Cardiac septum (tissue), 1 donor: ENCODE data around the gene BMP10. TPM values are rescaled to one million over a fixed set of nuclear protein-coding genes. Genes with fewer than 3 reads are reported as not detected.
A peak's percentile ranks its signal among the peaks of the same experiment; 100 is the strongest.

Experiments
- DNase-seq: peaks from one replicate; pipeline ENCODE4 v3.0.0-alpha.2; 2020; ENCODE audit warnings: low spot score
- intact Hi-C: fragments of 100-400 bp; cut with DNase I; formaldehyde crosslinking; loops from one replicate; pipeline ENCODE4 v1.14.0; 2022
- total RNA-seq: library from RNA; stranded (reverse); fragmentation: NEBNext Ultra II Directional; extraction: Animal tissue kit (Norgen Biotek cat#: 25700); gene quantifications from one replicate; pipeline ENCODE4 v1.2.1, GENCODE V29; 2021
- donor health status: DM: no; HTN: no; CAD: no.

The BMP10 gene
- total RNA-seq, 1 donor from 2014 or later = 0.83 TPM

- no peak for DNase-seq
- intact Hi-C loops = no loop called here
These were observed 13.2 kb downstream of the BMP10 start for GRCh38 chr2:68857855-68858456.

- no peak for DNase-seq
- intact Hi-C loops = no loop called here
These were observed 13.9 kb downstream of the BMP10 start for GRCh38 chr2:68857202-68857845.

GRCh38 chr2:68855550-68855949, 15.6 kb downstream of the BMP10 start:
- intact Hi-C loops = no loop called here
- DNase-seq = no peak

GRCh38 chr2:68854476-68854875, 16.7 kb downstream of the BMP10 start:
- intact Hi-C loops = no loop called here
- no peak for DNase-seq

GRCh38 chr2:68853915-68854314, 17.3 kb downstream of the BMP10 start:
- DNase-seq = no peak
- intact Hi-C loops = no loop called here

- intact Hi-C loops = no loop called here
- DNase-seq = no peak
These were observed 18.2 kb downstream of the BMP10 start for GRCh38 chr2:68853035-68853434.

- intact Hi-C loops = no loop called here
- DNase-seq = no peak
These were observed 20.7 kb downstream of the BMP10 start for GRCh38 chr2:68850524-68850923.

- intact Hi-C loops = no loop called here
- DNase-seq = no peak
These were observed 21.6 kb downstream of the BMP10 start for GRCh38 chr2:68849579-68850030.

GRCh38 chr2:68847751-68848150, 23.4 kb downstream of the BMP10 start:
- DNase-seq = no peak
- intact Hi-C loops = no loop called here

GRCh38 chr2:68846091-68846490, 25.1 kb downstream of the BMP10 start:
- intact Hi-C loops = no loop called here
- DNase-seq = no peak

- intact Hi-C loops = no loop called here
- DNase-seq = no peak
These were observed 26.2 kb downstream of the BMP10 start for GRCh38 chr2:68845043-68845442.

GRCh38 chr2:68839260-68839833, 31.9 kb downstream of the BMP10 start:
- intact Hi-C loops = loop anchor here (10.0 kb wide), 1 partner anchor 375 kb away; the partner anchor contains the start of genes APLF and FBXO48
- DNase-seq = no peak

GRCh38 chr2:68838641-68839040, 32.6 kb downstream of the BMP10 start:
- intact Hi-C loops = loop anchor here (10.0 kb wide), 1 partner anchor 374 kb away; the partner anchor contains the start of genes APLF and FBXO48
- no peak for DNase-seq

GRCh38 chr2:68837861-68838341, 33.3 kb downstream of the BMP10 start:
- intact Hi-C loops = loop anchor here (2.0 to 10.0 kb wide), 2 partner anchors 85 to 373 kb away; partner anchors contain the start of genes APLF and FBXO48
- no peak for DNase-seq

- peak; percentile 87 for DNase-seq
- intact Hi-C loops = loop anchor here (2.0 to 10.0 kb wide), 2 partner anchors 85 to 373 kb away; partner anchors contain the start of genes APLF and FBXO48
These were observed 33.9 kb downstream of the BMP10 start for GRCh38 chr2:68837164-68837860.

- intact Hi-C loops = loop anchor here (2.0 to 10.0 kb wide), 2 partner anchors 83 to 371 kb away; partner anchors contain the start of genes APLF and FBXO48
- DNase-seq = no peak
These were observed 35.6 kb downstream of the BMP10 start for GRCh38 chr2:68835621-68836020.

- intact Hi-C loops = loop anchor here (10.0 kb wide), 1 partner anchor 370 kb away; the partner anchor contains the start of genes APLF and FBXO48
These were observed 36.3 kb downstream of the BMP10 start for GRCh38 chr2:68834737-68835376.

GRCh38 chr2:68833162-68833561, 38.0 kb downstream of the BMP10 start:
- no peak for DNase-seq
- intact Hi-C loops = loop anchor here (2.0 to 10.0 kb wide), 2 partner anchors 76 to 368 kb away; partner anchors contain the start of genes APLF and FBXO48

More at GRCh38 chr2:68834737-68835376, 36.3 kb downstream of the BMP10 start:
- DNase-seq = no peak

GRCh38 chr2:68832233-68832869, 38.8 kb downstream of the BMP10 start:
- DNase-seq = peak; percentile 84
- intact Hi-C loops = loop anchor here (2.0 to 10.0 kb wide), 2 partner anchors 76 to 368 kb away; partner anchors contain the start of genes APLF and FBXO48
